Gastrocnemius medialis (tissue), 4 donors: ENCODE measurements around the gene MYO18B. TPM values are rescaled to one million over a fixed set of nuclear protein-coding genes. Genes with fewer than 3 reads are reported as not detected.

Experiments used
- ATAC-seq, 2 donors: fragments of 150-250 bp; one replicate each; pipeline ENCODE4 v1.9.1; 2016
- DNase-seq, 2 donors: peaks; one replicate each; pipeline ENCODE4 v3.0.0-alpha.2; 2019
- H3K27ac ChIP-seq, 4 donors: fragments of 200-600 bp; sonication (generic); 1 replicate in 1 of 4; 2 replicates in 3 of 4; pipeline ENCODE4 v1.5.1; 2016 to 2018; ENCODE audit warnings: mild to moderate bottlenecking in 2 of 4, moderate library complexity in 1 of 4
- H3K27me3 ChIP-seq, 3 donors: fragments of 200-600 bp; sonication (generic) in 2 of 3; 1 replicate in 1 of 3; 2 replicates in 2 of 3; pipeline versions ENCODE4 v1.5.1 to v1.6.0; 2016 to 2019; ENCODE audit warnings: mild to moderate bottlenecking in 1 of 3, moderate library complexity in 1 of 3
- H3K36me3 ChIP-seq, 2 donors: fragments of 200-600 bp; sonication (generic) in 1 of 2; one replicate each; pipeline ENCODE4 v1.5.1; 2017 to 2018
- H3K4me1 ChIP-seq, 2 donors: fragments of 200-600 bp; sonication (generic) in 1 of 2; one replicate each; pipeline ENCODE4 v1.5.1; 2016 to 2017; ENCODE audit warnings: mild to moderate bottlenecking in 2 of 2
- H3K4me3 ChIP-seq, 4 donors: fragments of 200-600 bp; sonication (generic) in 3 of 4; 1 replicate in 1 of 4; 2 replicates in 3 of 4; pipeline ENCODE4 v1.5.1; 2016 to 2019; ENCODE audit warnings: mild to moderate bottlenecking in 2 of 4
- H3K9me3 ChIP-seq, 3 donors: fragments of 200-600 bp; sonication (generic) in 2 of 3; 1 replicate in 1 of 3; 2 replicates in 2 of 3; pipeline ENCODE4 v1.5.1; 2016 to 2019
- CTCF ChIP-seq, 5 experiments: fragments of 450-650 bp in 3 of 5; fragments of 200-600 bp in 2 of 5; sonication (generic) in 2 of 5; IDR thresholded peaks in 4 of 5; conservative IDR thresholded peaks in 1 of 5; 1 replicate in 4 of 5; 2 replicates in 1 of 5; pipeline ENCODE4 v1.5.1; 2016 to 2019; ENCODE audit warnings: antibody characterized with exemption in 5 of 5, mild to moderate bottlenecking in 3 of 5, moderate library complexity in 3 of 5
- POLR2A ChIP-seq, 2 donors: fragments of 450-650 bp; IDR thresholded peaks; one replicate each; pipeline ENCODE4 v1.6.1; 2017; ENCODE audit warnings: antibody characterized with exemption in 2 of 2, mild to moderate bottlenecking in 2 of 2, moderate library complexity in 2 of 2
- in situ Hi-C, 4 donors: fragments of 200-750 bp; cut with MboI; loops; one replicate each; pipeline versions ENCODE4 v1.15.0 to v1.8.0; 2017; ENCODE audit warnings: low sequenced_read_pairs in 4 of 4
- intact Hi-C: fragments of 100-400 bp; cut with DNase I; formaldehyde crosslinking; loops from one replicate; pipeline ENCODE4 v1.15.1; 2023; ENCODE audit warnings: low total_unique reads
- total RNA-seq, 4 donors: library from RNA; depleted of rRNA; stranded (reverse); fragments of >200 nt; gene quantifications; one replicate each; pipeline versions ENCODE4 v1.1.0 to v1.2.3, GENCODE V29; 2016

The MYO18B gene
- total RNA-seq, 4 donors from 2014 or later, result 273 to 408 (median 362) TPM

- in situ Hi-C loops, result no loop called here
- ATAC-seq, result no peak
Measured at GRCh38 chr22:25795478-25795877, 53.5 kb downstream of the MYO18B start.

GRCh38 chr22:25797498-25798290, 55.7 kb downstream of the MYO18B start:
- no peaks in the 10 kb centered on the region for H3K9me3 ChIP-seq

More at GRCh38 chr22:25795478-25795877, 53.5 kb downstream of the MYO18B start:
- no peak for DNase-seq
- Histone ChIP-seq H3K27me3 (no peaks in the 10 kb centered on the region), H3K4me1 (peaks cover 11 to 17% of the 10 kb centered on the region in 2 donors), H3K9me3 (no peaks in the 10 kb centered on the region), H3K36me3 (peaks cover 0 to 10% of the 10 kb centered on the region in 2 donors), H3K4me3 (no peak overlapping the region), H3K27ac (no peak overlapping the region)
- intact Hi-C loops, result no loop called here
- TF ChIP-seq CTCF (IDR thresholded peaks at IDR 0.05 in 4 of 5, conservative IDR thresholded peaks at IDR 0.05 in 1 of 5) (no peak), POLR2A (IDR thresholded peaks at IDR 0.05) (no peak)

DNA sequence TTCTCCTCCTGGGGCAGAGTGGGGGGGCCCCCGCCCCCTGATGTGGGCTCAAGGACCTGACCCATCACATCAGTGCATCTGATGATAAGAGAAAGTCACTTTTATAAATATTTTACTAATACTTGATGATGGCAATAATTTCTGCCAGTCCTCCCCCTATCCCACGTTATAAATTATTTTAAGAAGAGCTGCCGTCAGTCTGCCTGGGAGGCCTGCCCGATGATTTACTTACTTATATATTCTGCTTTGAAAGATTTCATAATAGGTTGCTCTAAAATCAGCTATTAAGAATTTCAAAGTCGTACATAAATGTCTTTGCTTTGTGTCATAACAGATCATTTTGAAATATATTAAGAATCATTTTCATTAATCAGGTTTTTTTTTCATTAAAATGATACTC, 58.8 kb downstream of the MYO18B start:
- no peaks in the 10 kb centered on the region for H3K27me3 ChIP-seq
- no peak overlapping the region for H3K4me3 ChIP-seq
- peaks cover 0 to 26% of the 10 kb centered on the region in 2 donors for H3K36me3 ChIP-seq
- ATAC-seq (no peak), DNase-seq (no peak)
- in situ Hi-C loops (no loop called here), intact Hi-C loops (no loop called here)
- H3K9me3 ChIP-seq, result no peaks in the 10 kb centered on the region
- H3K4me1 ChIP-seq, result peaks cover 0 to 6% of the 10 kb centered on the region in 2 donors
- no peak for TF ChIP-seq CTCF (IDR thresholded peaks at IDR 0.05 in 4 of 5, conservative IDR thresholded peaks at IDR 0.05 in 1 of 5)
- TF ChIP-seq POLR2A (IDR thresholded peaks at IDR 0.05), result no peak
- no peak overlapping the region for H3K27ac ChIP-seq

More at GRCh38 chr22:25797498-25798290, 55.7 kb downstream of the MYO18B start:
- H3K36me3 ChIP-seq, result peaks cover 0 to 13% of the 10 kb centered on the region in 2 donors
- H3K27me3 ChIP-seq, result no peaks in the 10 kb centered on the region
- no peak overlapping the region for H3K27ac ChIP-seq
- DNase-seq (no peak), ATAC-seq (no peak)
- H3K4me3 ChIP-seq, result no peak overlapping the region
- no peak for TF ChIP-seq POLR2A (IDR thresholded peaks at IDR 0.05)
- no peak for TF ChIP-seq CTCF (IDR thresholded peaks at IDR 0.05 in 4 of 5, conservative IDR thresholded peaks at IDR 0.05 in 1 of 5)
- peaks cover 0 to 7% of the 10 kb centered on the region in 2 donors for H3K4me1 ChIP-seq
- intact Hi-C loops, result no loop called here
- in situ Hi-C loops, result no loop called here

DNA sequence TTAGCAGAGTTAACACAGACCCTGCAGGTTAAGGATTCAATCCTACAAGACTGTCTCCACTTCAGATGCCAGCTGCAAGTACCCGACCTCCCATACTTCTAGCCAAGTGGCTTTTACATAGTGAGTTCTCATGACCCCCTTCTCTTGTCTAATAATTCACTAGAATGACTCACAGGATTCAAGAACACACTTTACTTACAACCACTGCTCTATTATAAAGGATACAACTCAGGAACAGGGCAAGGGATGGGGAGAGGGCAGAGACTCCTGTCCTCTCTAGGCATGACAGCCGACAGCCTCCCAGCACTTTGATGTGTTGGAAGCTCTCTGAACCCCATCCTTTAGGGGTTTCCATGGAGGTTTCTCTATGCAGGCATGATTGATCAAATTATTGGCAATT, 60.0 kb downstream of the MYO18B start:
- Histone ChIP-seq H3K9me3 (no peaks in the 10 kb centered on the region), H3K27me3 (no peaks in the 10 kb centered on the region), H3K4me3 (no peak overlapping the region), H3K36me3 (peaks cover 0 to 38% of the 10 kb centered on the region in 2 donors), H3K4me1 (no peaks in the 10 kb centered on the region), H3K27ac (no peak overlapping the region)
- in situ Hi-C loops (no loop called here), intact Hi-C loops (no loop called here)
- DNase-seq, result no peak
- no peak for ATAC-seq
- no peak for TF ChIP-seq CTCF (IDR thresholded peaks at IDR 0.05 in 4 of 5, conservative IDR thresholded peaks at IDR 0.05 in 1 of 5)
